Right lobe of liver (tissue), 6 donors: Measurements from ENCODE around the gene KRT40. TPM values are rescaled to one million over a fixed set of nuclear protein-coding genes. Genes with fewer than 3 reads are reported as not detected.

Source experiments
- ATAC-seq, 4 donors: fragments of 200-7000 bp; cut with Tn5 transposase; one replicate each; pipeline ENCODE4 v1.9.1; 2020; ENCODE audit warnings: mild to moderate bottlenecking in 4 of 4, moderate library complexity in 4 of 4
- DNase-seq, 3 donors: peaks; one replicate each; pipeline ENCODE4 v3.0.0-alpha.2; 2020
- H3K27ac ChIP-seq, 3 donors: fragments of 200-600 bp; one replicate each; pipeline ENCODE4 v1.8.0; 2022
- H3K27me3 ChIP-seq, 2 donors: fragments of 200-600 bp; one replicate each; pipeline ENCODE4 v1.8.0; 2022
- H3K36me3 ChIP-seq, 4 donors: fragments of 200-600 bp; sonication (generic) in 1 of 4; one replicate each; pipeline versions ENCODE4 v1.5.1 to v1.8.0; 2017 to 2022; ENCODE audit warnings: control low read depth in 1 of 4
- H3K4me1 ChIP-seq, 4 donors: fragments of 200-600 bp; sonication (generic) in 1 of 4; one replicate each; pipeline versions ENCODE4 v1.5.1 to v1.8.0; 2017 to 2022; ENCODE audit warnings: control low read depth in 1 of 4
- H3K4me3 ChIP-seq, 3 donors: fragments of 200-600 bp; one replicate each; pipeline ENCODE4 v1.8.0; 2022
- H3K9me3 ChIP-seq, 4 donors: fragments of 200-600 bp; sonication (generic) in 1 of 4; one replicate each; pipeline versions ENCODE4 v1.5.1 to v1.8.0; 2017 to 2022; ENCODE audit warnings: control low read depth in 1 of 4
- POLR2A ChIP-seq: fragments of 450-650 bp; IDR thresholded peaks from one replicate; pipeline ENCODE4 v1.6.1; 2017; ENCODE audit warnings: antibody characterized with exemption, mild to moderate bottlenecking
- WGBS: methylation state at CpG from one replicate; pipeline ENCODE4 v1.1.6; 2018; ENCODE audit warnings: low coverage, low lambda C conversion rate; ENCODE audit not compliant: insufficient coverage; ENCODE audit errors: missing lambda C conversion rate; 5-methylcytosine and 5-hydroxymethylcytosine counted together
- intact Hi-C, 2 donors: fragments of 100-400 bp; cut with DNase I; formaldehyde crosslinking; loops; one replicate each; pipeline versions ENCODE4 v1.11.2 to v1.14.1; 2022
- total RNA-seq, 6 experiments: library from RNA; depleted of rRNA in 2 of 6; stranded (reverse); fragments of >200 nt in 2 of 6; fragmentation: NEBNext Ultra II Directional in 3 of 6; extraction: Animal tissue kit (Norgen Biotek cat#: 25700) in 3 of 6; gene quantifications; one replicate each; pipeline versions ENCODE4 v1.1.0 to v1.2.4, GENCODE V29; 2016 to 2023
- TF ChIP-seq, protein P1 (sequence below), 4 donors: fragments of 200-600 bp in 3 of 4; fragments of 450-650 bp in 1 of 4; IDR thresholded peaks; one replicate each; pipeline versions ENCODE4 v1.5.1 to v1.8.0; 2016 to 2022; ENCODE audit warnings: antibody characterized with exemption in 4 of 4, mild to moderate bottlenecking in 2 of 4
- donor health status: DM: no; HTN: yes; CAD: no.
- donor health status: DM: no; HTN: no; CAD: no.
- donor health status: DM: no; HTN: no; CAD: no.
- donor health status: DM: no; HTN: yes; CAD: no.
- donor health status: DM: no; HTN: yes; CAD: no.

Gene KRT40
- total RNA-seq, 6 experiments from 2014 or later, result not detected

DNA sequence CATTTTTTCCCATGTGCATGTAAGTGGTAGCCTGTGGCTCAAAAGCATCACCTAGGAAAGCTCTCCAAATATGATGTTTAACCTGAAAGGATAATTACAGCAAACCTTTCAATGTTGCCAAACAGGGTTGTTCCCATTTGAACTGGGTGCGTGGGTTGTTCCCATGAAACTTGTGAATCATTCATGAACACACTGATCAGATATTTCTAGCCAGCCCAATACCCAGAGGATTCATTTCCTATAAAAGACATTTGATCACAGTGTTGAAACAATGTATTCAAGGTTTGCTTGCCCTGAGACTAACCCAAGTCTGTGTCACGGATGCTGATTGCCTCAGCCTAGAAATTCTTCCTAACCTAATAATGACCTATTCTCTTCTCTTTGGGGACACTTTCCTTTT, 30.2 kb downstream of the KRT40 start:
- H3K27me3 ChIP-seq, result no peaks in the 10 kb centered on the region
- H3K36me3 ChIP-seq, result no peaks in the 10 kb centered on the region
- TF ChIP-seq POLR2A, result no peak
- TF ChIP-seq, protein P1, sequence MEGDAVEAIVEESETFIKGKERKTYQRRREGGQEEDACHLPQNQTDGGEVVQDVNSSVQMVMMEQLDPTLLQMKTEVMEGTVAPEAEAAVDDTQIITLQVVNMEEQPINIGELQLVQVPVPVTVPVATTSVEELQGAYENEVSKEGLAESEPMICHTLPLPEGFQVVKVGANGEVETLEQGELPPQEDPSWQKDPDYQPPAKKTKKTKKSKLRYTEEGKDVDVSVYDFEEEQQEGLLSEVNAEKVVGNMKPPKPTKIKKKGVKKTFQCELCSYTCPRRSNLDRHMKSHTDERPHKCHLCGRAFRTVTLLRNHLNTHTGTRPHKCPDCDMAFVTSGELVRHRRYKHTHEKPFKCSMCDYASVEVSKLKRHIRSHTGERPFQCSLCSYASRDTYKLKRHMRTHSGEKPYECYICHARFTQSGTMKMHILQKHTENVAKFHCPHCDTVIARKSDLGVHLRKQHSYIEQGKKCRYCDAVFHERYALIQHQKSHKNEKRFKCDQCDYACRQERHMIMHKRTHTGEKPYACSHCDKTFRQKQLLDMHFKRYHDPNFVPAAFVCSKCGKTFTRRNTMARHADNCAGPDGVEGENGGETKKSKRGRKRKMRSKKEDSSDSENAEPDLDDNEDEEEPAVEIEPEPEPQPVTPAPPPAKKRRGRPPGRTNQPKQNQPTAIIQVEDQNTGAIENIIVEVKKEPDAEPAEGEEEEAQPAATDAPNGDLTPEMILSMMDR (IDR thresholded peaks at IDR 0.05), result no peak
- no peak overlapping the region for H3K4me3 ChIP-seq
- intact Hi-C loops, result no loop called here
- DNase-seq (no peak), ATAC-seq (peak in 1 of 4 donors; percentile 69)
- no peaks in the 10 kb centered on the region for H3K9me3 ChIP-seq
- 31% methylated on average over 2 of the region's 2 CpGs for WGBS
- no peak overlapping the region for H3K27ac ChIP-seq
- peaks cover 0 to 3% (median 0%) of the 10 kb centered on the region in 4 donors for H3K4me1 ChIP-seq

DNA sequence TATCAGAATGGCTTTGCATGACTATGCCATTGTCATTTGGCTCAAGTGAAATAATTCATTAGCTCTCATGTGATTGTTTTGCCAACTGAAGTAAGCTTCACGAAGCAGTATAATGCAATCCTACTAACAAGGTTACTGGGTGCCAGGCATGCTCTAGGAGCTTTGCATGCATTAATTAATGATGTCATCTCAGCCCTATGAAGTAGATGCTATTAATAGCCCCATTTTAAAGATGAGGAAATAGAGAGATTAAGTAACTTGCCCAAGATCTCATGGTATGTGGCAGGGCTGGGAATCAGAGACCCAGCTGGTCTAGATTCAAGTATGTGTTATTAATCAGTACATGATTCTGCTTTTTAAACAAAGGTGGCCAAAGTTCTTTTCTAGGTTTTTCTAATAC, 31.5 kb downstream of the KRT40 start:
- no peak overlapping the region for H3K4me3 ChIP-seq
- H3K36me3 ChIP-seq, result no peaks in the 10 kb centered on the region
- H3K9me3 ChIP-seq, result no peaks in the 10 kb centered on the region
- no peak for DNase-seq
- no peak overlapping the region for H3K27ac ChIP-seq
- H3K4me1 ChIP-seq, result peaks cover 0 to 3% (median 0%) of the 10 kb centered on the region in 4 donors
- TF ChIP-seq, protein P1 (IDR thresholded peaks at IDR 0.05), result no peak
- TF ChIP-seq POLR2A, result no peak
- H3K27me3 ChIP-seq, result no peaks in the 10 kb centered on the region
- 45% methylated on average over 1 of the region's 1 CpG for WGBS
- ATAC-seq, result peak in 1 of 4 donors; percentile 21
- intact Hi-C loops, result no loop called here

GRCh38 chr17:40952154-40952553, 32.0 kb downstream of the KRT40 start:
- intact Hi-C loops, result no loop called here
- DNase-seq (no peak), ATAC-seq (no peak)
- H3K27ac ChIP-seq, result no peak overlapping the region
- H3K4me1 ChIP-seq, result peaks cover 0 to 3% (median 0%) of the 10 kb centered on the region in 4 donors
- 65% methylated on average over 2 of the region's 2 CpGs for WGBS
- H3K9me3 ChIP-seq, result no peaks in the 10 kb centered on the region
- TF ChIP-seq POLR2A, result no peak
- TF ChIP-seq, protein P1 (IDR thresholded peaks at IDR 0.05), result no peak
- no peaks in the 10 kb centered on the region for H3K36me3 ChIP-seq
- no peak overlapping the region for H3K4me3 ChIP-seq
- H3K27me3 ChIP-seq, result no peaks in the 10 kb centered on the region

DNA sequence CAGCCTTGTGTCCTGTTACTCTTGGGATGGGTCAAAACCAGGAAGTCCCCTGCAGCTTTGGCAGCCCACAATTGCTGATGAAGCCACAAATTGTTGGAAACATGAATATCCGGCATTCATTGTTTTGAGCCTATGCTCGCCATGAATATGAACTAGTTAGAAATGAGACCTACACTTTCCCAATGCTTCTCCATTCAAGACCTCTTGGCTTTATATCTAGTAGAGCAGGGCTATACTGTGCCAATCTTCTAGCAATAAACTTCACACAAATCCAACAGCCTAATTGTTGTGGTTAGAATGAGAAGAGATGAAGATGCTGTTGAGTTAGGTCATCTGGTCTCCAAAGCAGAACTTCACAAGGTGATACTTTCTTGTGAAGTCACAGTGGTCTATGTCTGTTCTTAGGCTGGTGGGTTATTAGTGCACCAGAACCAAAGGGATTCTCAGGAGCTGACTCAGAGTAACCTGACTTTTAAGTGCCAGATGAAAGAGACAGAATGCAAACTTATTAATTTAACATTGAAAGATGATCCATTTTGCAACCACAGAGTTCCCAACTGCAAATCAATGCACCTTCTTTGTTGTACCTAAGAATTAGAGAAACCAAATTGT, 33.0 kb downstream of the KRT40 start:
- H3K4me1 ChIP-seq, result no peaks in the 10 kb centered on the region
- ATAC-seq, result no peak
- no peak for DNase-seq
- no peaks in the 10 kb centered on the region for H3K9me3 ChIP-seq
- no peak overlapping the region for H3K4me3 ChIP-seq
- H3K27me3 ChIP-seq, result no peaks in the 10 kb centered on the region
- no CpG with 5 or more reads among the region's 2 CpGs for WGBS
- H3K36me3 ChIP-seq, result no peaks in the 10 kb centered on the region
- TF ChIP-seq, protein P1 (IDR thresholded peaks at IDR 0.05), result no peak
- no peak for TF ChIP-seq POLR2A
- intact Hi-C loops, result no loop called here
- H3K27ac ChIP-seq, result no peak overlapping the region
